DMS153 treated with DMSO at 0.1 percent for 48 hours (cell line): ENCODE data around the gene EXOSC3.

ENCODE experiments used
- DNase-seq: peaks from one replicate; lab custom pipeline; 2025; ENCODE audit not compliant: unreplicated experiment; lab: John Stamatoyannopoulos, UW

Gene EXOSC3

GRCh38 chr9:37739222-37739621 is 45.6 kb downstream of the EXOSC3 start:
- no peak for DNase-seq

- DNase-seq = no peak
These were observed 51.9 kb downstream of the EXOSC3 start for GRCh38 chr9:37732952-37733351.

- no peak for DNase-seq
These were observed 52.6 kb downstream of the EXOSC3 start for GRCh38 chr9:37732086-37732741.

DNA sequence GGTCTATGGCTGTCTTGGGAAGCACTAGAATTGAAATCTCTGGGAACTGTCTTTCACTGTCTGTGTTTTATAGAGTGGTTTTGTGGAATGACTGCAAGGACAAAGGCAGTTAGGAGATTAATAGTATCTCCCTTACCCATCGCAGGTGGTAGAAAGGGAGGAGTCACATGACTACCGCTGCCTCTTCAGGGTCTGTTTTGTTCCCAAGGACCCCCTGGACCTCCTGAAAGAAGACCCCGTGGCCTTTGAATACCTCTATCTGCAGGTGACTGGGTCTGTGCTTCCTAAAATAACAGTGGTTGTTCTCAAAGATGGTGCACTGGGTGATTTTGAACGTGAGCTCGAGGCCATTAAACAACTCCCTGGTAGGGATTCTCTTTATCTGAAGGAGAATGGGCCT is 54.0 kb downstream of the EXOSC3 start:
- DNase-seq = no peak

DNA sequence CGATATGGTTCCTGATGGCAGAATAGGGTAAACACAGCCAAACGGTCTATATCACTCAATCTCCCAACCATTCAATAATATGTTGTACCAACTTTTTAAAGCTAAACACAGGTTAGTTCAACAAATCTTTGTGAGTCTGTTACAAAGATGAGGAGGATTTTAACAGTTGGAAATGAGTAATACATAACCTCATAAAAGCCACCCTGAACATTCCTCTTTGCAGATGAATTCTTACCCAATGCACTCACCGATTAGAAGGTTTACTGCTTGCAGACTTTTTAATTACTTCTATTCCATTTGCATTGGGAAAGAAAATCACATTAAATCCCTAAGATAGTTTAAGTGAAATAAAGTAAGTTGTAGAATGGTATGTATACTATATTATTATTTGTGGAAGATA is 54.6 kb downstream of the EXOSC3 start:
- DNase-seq = no peak
